Liver (tissue), 9 donors: ENCODE data around the gene TUNAR. TPM values are rescaled to one million over a fixed set of nuclear protein-coding genes. Genes with fewer than 3 reads are reported as not detected.

Experiments
- DNase-seq: peaks from one replicate; pipeline ENCODE4 v3.0.0-alpha.2; 2017; ENCODE audit warnings: low spot score
- H3K27ac ChIP-seq, 2 donors: one replicate each; pipeline ENCODE4 v1.7.0; 2013; ENCODE audit warnings: inconsistent platforms in 2 of 2, low read length in 2 of 2, control low read depth in 1 of 2, low read depth in 1 of 2, mild to moderate bottlenecking in 1 of 2
- H3K27me3 ChIP-seq, 4 donors: one replicate each; pipeline versions ENCODE4 v1.6.1 to v1.7.0; 2013; ENCODE audit warnings: low read length in 3 of 4, inconsistent platforms in 1 of 4, mild to moderate bottlenecking in 1 of 4, moderate library complexity in 1 of 4; ENCODE audit not compliant: control insufficient read depth in 4 of 4, insufficient read depth in 4 of 4
- H3K36me3 ChIP-seq, 4 donors: one replicate each; pipeline versions ENCODE4 v1.6.1 to v1.7.0; 2013; ENCODE audit warnings: low read length in 3 of 4, mild to moderate bottlenecking in 3 of 4, low read depth in 1 of 4, moderate library complexity in 1 of 4; ENCODE audit not compliant: control insufficient read depth in 4 of 4, insufficient read depth in 3 of 4
- H3K4me1 ChIP-seq, 4 donors: one replicate each; pipeline versions ENCODE4 v1.6.1 to v1.7.0; 2013; ENCODE audit warnings: low read length in 3 of 4, mild to moderate bottlenecking in 3 of 4, moderate library complexity in 1 of 4; ENCODE audit not compliant: control insufficient read depth in 4 of 4, insufficient read depth in 4 of 4
- H3K4me3 ChIP-seq, 3 donors: one replicate each; pipeline versions ENCODE4 v1.6.1 to v1.7.0; 2013; ENCODE audit warnings: low read length in 3 of 3, control low read depth in 1 of 3, low read depth in 1 of 3, mild to moderate bottlenecking in 1 of 3
- H3K9ac ChIP-seq, 2 donors: one replicate each; pipeline ENCODE4 v1.7.0; 2013; ENCODE audit warnings: low read length in 2 of 2, mild to moderate bottlenecking in 2 of 2, moderate library complexity in 2 of 2, control low read depth in 1 of 2, low read depth in 1 of 2
- H3K9me3 ChIP-seq, 4 donors: one replicate each; pipeline versions ENCODE4 v1.6.1 to v1.7.0; 2013; ENCODE audit warnings: low read length in 3 of 4; ENCODE audit not compliant: control insufficient read depth in 4 of 4
- ATF3 ChIP-seq: IDR thresholded peaks from 2 replicates; pipeline ENCODE4 v1.6.1; 2016; ENCODE audit warnings: antibody characterized with exemption
- CTCF ChIP-seq: fragments of 150-350 bp; IDR thresholded peaks from 2 replicates; pipeline ENCODE4 v1.5.1; 2017; ENCODE audit warnings: improper control_type of control experiment, low read depth, low read length; ENCODE audit not compliant: missing input control
- EGR1 ChIP-seq, 2 donors: IDR thresholded peaks; 2 replicates each; pipeline ENCODE4 v1.6.1; 2016 to 2018; ENCODE audit warnings: antibody characterized with exemption in 2 of 2, low read depth in 2 of 2
- FOXA1 ChIP-seq: IDR thresholded peaks from 2 replicates; pipeline ENCODE4 v1.6.1; 2016; ENCODE audit warnings: antibody characterized with exemption
- FOXA2 ChIP-seq: IDR thresholded peaks from 2 replicates; pipeline ENCODE4 v1.6.1; 2016; ENCODE audit warnings: antibody characterized with exemption
- GABPA ChIP-seq, 2 donors: IDR thresholded peaks in 1 of 2; conservative IDR thresholded peaks in 1 of 2; 2 replicates each; pipeline ENCODE4 v1.6.1; 2016; ENCODE audit warnings: antibody characterized with exemption in 2 of 2, mild to moderate bottlenecking in 1 of 2, moderate library complexity in 1 of 2
- HNF4A ChIP-seq, 2 donors: conservative IDR thresholded peaks; 2 replicates each; pipeline ENCODE4 v1.6.1; 2016; ENCODE audit warnings: antibody characterized with exemption in 2 of 2, mild to moderate bottlenecking in 2 of 2
- HNF4G ChIP-seq: IDR thresholded peaks from 2 replicates; pipeline ENCODE4 v1.6.1; 2016; ENCODE audit warnings: antibody characterized with exemption
- JUND ChIP-seq, 2 donors: IDR thresholded peaks; 2 replicates each; pipeline ENCODE4 v1.6.1; 2016; ENCODE audit warnings: antibody characterized with exemption in 2 of 2
- RAD21 ChIP-seq, 2 donors: IDR thresholded peaks; 2 replicates each; pipeline ENCODE4 v1.6.1; 2016; ENCODE audit warnings: antibody characterized with exemption in 2 of 2, mild to moderate bottlenecking in 2 of 2
- REST ChIP-seq: IDR thresholded peaks from 2 replicates; pipeline ENCODE4 v1.6.1; 2016; ENCODE audit warnings: antibody characterized with exemption, mild to moderate bottlenecking
- RXRA ChIP-seq, 2 donors: IDR thresholded peaks; 2 replicates each; pipeline ENCODE4 v1.6.1; 2017 to 2018; ENCODE audit warnings: antibody characterized with exemption in 2 of 2, mild to moderate bottlenecking in 1 of 2
- SP1 ChIP-seq: IDR thresholded peaks from 2 replicates; pipeline ENCODE4 v1.6.1; 2018; ENCODE audit warnings: antibody characterized with exemption, mild to moderate bottlenecking
- YY1 ChIP-seq: IDR thresholded peaks from 2 replicates; pipeline ENCODE4 v1.6.1; 2016; ENCODE audit warnings: antibody characterized with exemption, mild to moderate bottlenecking
- ZBTB33 ChIP-seq: IDR thresholded peaks from 2 replicates; pipeline ENCODE4 v1.6.1; 2016; ENCODE audit warnings: antibody characterized with exemption
- WGBS: extraction: QIAGEN DNeasy Blood & Tissue Kit; methylation state at CpG from one replicate; pipeline ENCODE4 v1.1.7; 2013; 5-methylcytosine and 5-hydroxymethylcytosine counted together
- polyA plus RNA-seq, 2 donors: library from polyadenylated mRNA; stranded (reverse) in 1 of 2; unstranded in 1 of 2; fragments of 200-250 nt in 1 of 2; fragments of >200 nt in 1 of 2; fragmentation: Nextera tagmentation in 1 of 2; extraction: Ambion mirVana in 1 of 2; gene quantifications; one replicate each; pipeline versions ENCODE4 v1.2.1 to v1.2.3, GENCODE V29; 2013 to 2015
- total RNA-seq, 2 donors: library from RNA; depleted of rRNA; stranded (reverse); fragments of >200 nt; gene quantifications; one replicate each; pipeline ENCODE4 v1.2.3, GENCODE V29; 2014
- donor health status: healthy.
- donor health status: healthy.
- donor health status: healthy.
- donor health status: healthy.
- donor health status: healthy.

Gene TUNAR
- total and polyA plus RNA-seq, 4 donors: 0.14 TPM; not detected in 3

GRCh38 chr14:95887351-95887750 lies 10.7 kb downstream of the TUNAR start:
- no peak for DNase-seq
- 76% methylated on average over 4 of the region's 4 CpGs for whole genome bisulfite sequencing
- no peak overlapping the region for H3K4me3 ChIP-seq

More at GRCh38 chr14:95887351-95887750, 10.7 kb downstream of the TUNAR start:
- no peaks in the 10 kb centered on the region for H3K36me3 ChIP-seq
- H3K27ac ChIP-seq: no peak overlapping the region
- H3K9me3 ChIP-seq: no peaks in the 10 kb centered on the region
- peaks cover 0 to 2% (median 0%) of the 10 kb centered on the region in 4 donors for H3K27me3 ChIP-seq
- H3K9ac ChIP-seq: no peak overlapping the region
- TF ChIP-seq HNF4A (conservative IDR thresholded peaks at IDR 0.05): no peak
- no peak for TF ChIP-seq RAD21 (IDR thresholded peaks at IDR 0.05)
- no peak for TF ChIP-seq EGR1 (IDR thresholded peaks at IDR 0.05; ENCODE audit: low read depth in 2 of 2)
- no peak for TF ChIP-seq REST
- no peak for TF ChIP-seq JUND (IDR thresholded peaks at IDR 0.05)
- TF ChIP-seq CTCF: no peak
- no peak for TF ChIP-seq FOXA2
- TF ChIP-seq SP1: no peak
- no peak for TF ChIP-seq GABPA (IDR thresholded peaks at IDR 0.05 in 1 of 2, conservative IDR thresholded peaks at IDR 0.05 in 1 of 2)
- no peak for TF ChIP-seq FOXA1
- TF ChIP-seq ZBTB33: no peak
- no peak for TF ChIP-seq RXRA (IDR thresholded peaks at IDR 0.05)
- TF ChIP-seq YY1: no peak
- TF ChIP-seq ATF3: no peak
- TF ChIP-seq HNF4G: no peak
- H3K4me1 ChIP-seq: no peaks in the 10 kb centered on the region
